Natural killer cell treated with Interleukin-12 subunit alpha and Interleukin-12 subunit beta and Interleukin-15 and Interleukin-18, amount 100 ng/mL, for 72 hours (primary cell): ENCODE results near the gene TMEM242. TPM values are rescaled to one million over a fixed set of nuclear protein-coding genes. Genes with fewer than 3 reads are reported as not detected.

Source experiments
- ATAC-seq, 2 donors: fragments of 150-1000 bp; cut with Tn5 transposase in 1 of 2; sonication (Bioruptor Pico), chemical (Tn5 transposase) in 1 of 2; 2 replicates each; pipeline ENCODE4 v1.10.0; 2021
- DNase-seq: peaks from one replicate; pipeline ENCODE4 v3.0.0; 2022; ENCODE audit warnings: low spot score
- H3K27ac Mint-ChIP-seq, 2 donors: 1 replicate in 1 of 2; 2 replicates in 1 of 2; pipeline ENCODE4 v1.8.0; 2022; ENCODE audit warnings: mixed read lengths in 2 of 2, mild to moderate bottlenecking in 1 of 2, moderate library complexity in 1 of 2
- H3K27me3 Mint-ChIP-seq, 2 donors: 1 replicate in 1 of 2; 2 replicates in 1 of 2; pipeline ENCODE4 v1.8.0; 2022; ENCODE audit warnings: mixed read lengths in 2 of 2
- H3K36me3 Mint-ChIP-seq: one replicate; pipeline ENCODE4 v1.8.0; 2022; ENCODE audit warnings: mixed read lengths
- H3K4me1 Mint-ChIP-seq, 2 donors: 1 replicate in 1 of 2; 2 replicates in 1 of 2; pipeline ENCODE4 v1.8.0; 2022; ENCODE audit warnings: low read depth in 2 of 2, mixed read lengths in 2 of 2, mild to moderate bottlenecking in 1 of 2
- H3K4me3 Mint-ChIP-seq: one replicate; pipeline ENCODE4 v1.8.0; 2022; ENCODE audit warnings: mixed read lengths
- H3K9me3 Mint-ChIP-seq: 2 replicates; pipeline ENCODE4 v1.8.0; 2022; ENCODE audit warnings: mixed read lengths
- total RNA-seq, 2 donors: library from RNA; stranded (reverse); gene quantifications; one replicate each; pipeline ENCODE4 v1.2.3, GENCODE V29; 2022

Gene TMEM242
- total RNA-seq, 2 donors from 2014 or later, result 9.6 to 10.8 TPM

- DNase-seq (peak; percentile 58), ATAC-seq (no peak)
- H3K27me3 Mint-ChIP-seq, result peaks cover 0 to 7% of the 10 kb centered on the region in 2 donors
- H3K9me3 Mint-ChIP-seq, result no peaks in the 10 kb centered on the region
- no peak overlapping the region for H3K4me3 Mint-ChIP-seq
- no peaks in the 10 kb centered on the region for H3K36me3 Mint-ChIP-seq
- no peaks in the 10 kb centered on the region for H3K4me1 Mint-ChIP-seq
- no peak overlapping the region for H3K27ac Mint-ChIP-seq
These were observed 45.1 kb downstream of the TMEM242 start for GRCh38 chr6:157278171-157278570.

DNA sequence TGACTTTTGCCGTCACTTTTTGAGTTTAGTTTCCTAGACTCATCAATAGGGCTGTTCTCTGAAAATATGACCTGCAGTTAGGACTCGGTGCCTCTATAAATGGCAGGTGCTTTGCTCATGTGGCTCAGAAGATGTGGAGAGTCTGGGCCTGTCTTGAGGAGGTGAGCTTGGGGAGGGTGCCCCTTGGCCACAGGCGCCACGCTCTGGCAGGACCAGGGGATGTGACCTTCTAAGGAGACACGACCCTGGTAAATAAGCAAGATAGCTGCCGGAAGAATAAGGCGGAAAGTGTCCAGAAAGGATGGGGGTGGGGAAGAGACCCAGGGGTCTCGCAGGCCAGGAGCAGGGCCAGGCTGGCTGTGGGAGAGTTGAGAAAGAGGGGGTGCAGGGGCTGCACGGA is 46.6 kb downstream of the TMEM242 start:
- no peaks in the 10 kb centered on the region for H3K9me3 Mint-ChIP-seq
- ATAC-seq, result no peak
- DNase-seq, result no peak
- no peak overlapping the region for H3K4me3 Mint-ChIP-seq
- no peak overlapping the region for H3K27ac Mint-ChIP-seq
- H3K27me3 Mint-ChIP-seq, result peaks cover 0 to 7% of the 10 kb centered on the region in 2 donors
- no peaks in the 10 kb centered on the region for H3K4me1 Mint-ChIP-seq
- H3K36me3 Mint-ChIP-seq, result no peaks in the 10 kb centered on the region

- ATAC-seq (no peak), DNase-seq (no peak)
- Mint-ChIP-seq H3K27ac (no peak overlapping the region), H3K36me3 (no peaks in the 10 kb centered on the region), H3K4me1 (no peaks in the 10 kb centered on the region), H3K9me3 (no peaks in the 10 kb centered on the region), H3K27me3 (peaks cover 0 to 7% of the 10 kb centered on the region in 2 donors), H3K4me3 (no peak overlapping the region)
These were observed 47.2 kb downstream of the TMEM242 start for GRCh38 chr6:157276134-157276532.

GRCh38 chr6:157274471-157275226 is 48.7 kb downstream of the TMEM242 start:
- H3K27me3 Mint-ChIP-seq, result peaks cover 0 to 7% of the 10 kb centered on the region in 2 donors
- H3K36me3 Mint-ChIP-seq, result peaks cover 12% of the 10 kb centered on the region
- peaks cover 9 to 11% of the 10 kb centered on the region in 2 donors for H3K4me1 Mint-ChIP-seq
- ATAC-seq (peak; percentile 95 to 96), DNase-seq (peak; percentile 90)
- peak overlapping the region; percentile 89 for H3K4me3 Mint-ChIP-seq
- H3K9me3 Mint-ChIP-seq, result peaks cover 9% of the 10 kb centered on the region
- H3K27ac Mint-ChIP-seq, result peak overlapping the region; percentile 73 to 78

GRCh38 chr6:157273756-157274470 is 49.4 kb downstream of the TMEM242 start:
- H3K9me3 Mint-ChIP-seq, result peaks cover 9% of the 10 kb centered on the region
- H3K4me3 Mint-ChIP-seq, result peak overlapping the region; percentile 89
- peaks cover 9 to 11% of the 10 kb centered on the region in 2 donors for H3K4me1 Mint-ChIP-seq
- DNase-seq (peak; percentile 64), ATAC-seq (peak; percentile 44 to 56)
- peaks cover 0 to 2% of the 10 kb centered on the region in 2 donors for H3K27me3 Mint-ChIP-seq
- H3K27ac Mint-ChIP-seq, result peak overlapping the region; percentile 73 to 78
- H3K36me3 Mint-ChIP-seq, result peaks cover 12% of the 10 kb centered on the region

DNA sequence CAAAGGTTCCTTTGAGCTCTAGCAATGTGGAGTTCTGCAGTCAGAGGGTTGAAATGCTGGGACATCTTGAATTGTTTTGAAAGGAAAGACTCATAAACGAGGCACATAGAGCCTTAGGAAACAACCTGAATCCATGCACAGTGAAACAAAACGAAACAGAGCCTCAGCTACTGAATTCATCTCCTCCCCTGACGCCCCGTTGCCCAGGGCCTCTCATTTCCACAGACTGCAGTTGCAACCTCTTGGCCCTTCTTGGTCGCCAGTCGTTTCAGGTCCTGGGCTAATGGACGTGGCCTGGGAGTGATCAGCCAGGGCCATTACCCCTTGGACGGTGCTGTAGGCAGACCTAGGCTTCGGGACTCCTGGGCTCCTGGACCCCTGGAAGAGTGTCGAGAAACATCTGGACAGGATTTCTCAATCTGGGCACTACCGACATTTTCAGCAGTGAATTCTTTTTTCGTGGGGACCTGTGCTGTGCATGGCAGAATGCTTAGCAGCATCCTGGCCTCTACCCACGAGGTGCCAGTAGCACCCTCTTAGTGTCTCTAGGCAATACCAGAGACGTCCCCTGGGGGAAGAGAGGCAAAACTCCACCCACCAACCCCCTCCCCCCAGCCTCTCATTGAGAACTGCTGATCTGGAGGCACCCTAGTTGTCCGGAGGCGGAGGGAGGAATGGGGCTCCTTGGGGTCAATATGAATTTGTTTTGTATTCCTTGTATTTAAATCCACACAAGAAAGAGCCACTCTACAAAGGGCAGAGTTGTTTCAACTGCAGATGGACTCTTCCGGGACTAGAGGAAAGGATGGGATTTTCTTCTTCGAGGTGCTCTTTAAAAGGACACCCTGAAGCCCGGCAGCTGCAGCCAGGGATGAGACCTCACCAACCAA is 50.2 kb downstream of the TMEM242 start:
- Mint-ChIP-seq H3K4me3 (no peak overlapping the region), H3K9me3 (peaks cover 9% of the 10 kb centered on the region), H3K36me3 (peaks cover 12% of the 10 kb centered on the region), H3K27me3 (peaks cover 0 to 2% of the 10 kb centered on the region in 2 donors), H3K27ac (peak overlapping the region in 1 of 2 donors; percentile 73), H3K4me1 (peaks cover 9 to 11% of the 10 kb centered on the region in 2 donors)
- ATAC-seq (no peak), DNase-seq (peak; percentile 45)

DNA sequence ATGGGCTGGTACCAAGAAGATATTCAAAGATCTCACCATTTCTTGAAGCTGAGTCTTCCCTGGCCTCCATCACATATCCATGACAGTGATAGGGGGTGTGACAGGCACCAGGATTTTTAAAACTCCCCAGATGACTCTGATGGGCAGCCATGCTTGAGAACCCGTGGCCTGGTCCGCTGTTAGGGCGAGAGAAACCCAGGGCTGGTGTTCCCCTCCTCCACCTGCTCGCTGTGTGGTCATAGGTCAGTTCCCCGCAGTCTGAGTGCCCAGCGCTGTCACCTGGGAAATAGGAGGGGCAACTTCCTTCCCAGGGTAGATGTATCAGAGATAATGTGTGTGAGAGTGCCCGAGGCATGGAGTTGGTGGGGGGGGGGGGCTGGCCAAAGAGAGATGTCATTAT is 50.9 kb downstream of the TMEM242 start:
- Mint-ChIP-seq H3K27me3 (peaks cover 0 to 2% of the 10 kb centered on the region in 2 donors), H3K27ac (no peak overlapping the region), H3K9me3 (peaks cover 9% of the 10 kb centered on the region), H3K4me1 (peaks cover 9 to 11% of the 10 kb centered on the region in 2 donors), H3K36me3 (peaks cover 12% of the 10 kb centered on the region), H3K4me3 (no peak overlapping the region)
- DNase-seq (no peak), ATAC-seq (no peak)

GRCh38 chr6:157271911-157272310 is 51.4 kb downstream of the TMEM242 start:
- DNase-seq, result no peak
- Mint-ChIP-seq H3K4me1 (peaks cover 9 to 11% of the 10 kb centered on the region in 2 donors), H3K27ac (no peak overlapping the region)

DNA sequence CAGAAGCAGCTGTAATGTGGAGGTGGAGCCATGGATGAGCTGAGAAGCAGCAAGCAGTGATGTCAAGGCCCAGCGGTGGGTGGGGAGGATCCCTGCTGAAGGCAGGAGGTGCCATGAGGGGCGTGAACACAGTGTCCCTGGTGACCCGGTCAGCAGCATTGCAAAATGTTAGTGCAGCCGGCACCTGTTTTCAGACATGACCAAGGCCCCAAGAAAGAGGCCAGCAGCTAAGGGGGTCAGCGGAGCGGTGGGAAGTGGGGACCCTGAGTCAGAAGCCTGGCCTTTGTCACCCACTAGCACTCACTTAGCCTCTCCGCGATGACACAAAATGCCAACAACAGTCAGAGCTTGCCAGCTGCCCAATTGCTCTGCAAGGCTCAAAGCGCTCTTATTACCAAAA is 51.9 kb downstream of the TMEM242 start:
- peaks cover 0 to under 1% of the 10 kb centered on the region in 2 donors for H3K27me3 Mint-ChIP-seq
- peak; percentile 53 for DNase-seq
- no peak overlapping the region for H3K27ac Mint-ChIP-seq
- H3K9me3 Mint-ChIP-seq, result peaks cover 9% of the 10 kb centered on the region
- no peak for ATAC-seq
- peaks cover 9 to 11% of the 10 kb centered on the region in 2 donors for H3K4me1 Mint-ChIP-seq
- H3K4me3 Mint-ChIP-seq, result no peak overlapping the region
- H3K36me3 Mint-ChIP-seq, result peaks cover 12% of the 10 kb centered on the region

More at GRCh38 chr6:157271911-157272310, 51.4 kb downstream of the TMEM242 start:
- Mint-ChIP-seq H3K27me3 (no peaks in the 10 kb centered on the region), H3K4me3 (no peak overlapping the region), H3K36me3 (peaks cover 12% of the 10 kb centered on the region), H3K9me3 (peaks cover 9% of the 10 kb centered on the region)
- ATAC-seq, result no peak

GRCh38 chr6:157270916-157271315 is 52.4 kb downstream of the TMEM242 start:
- H3K36me3 Mint-ChIP-seq, result peaks cover 12% of the 10 kb centered on the region
- H3K27ac Mint-ChIP-seq, result peak overlapping the region in 1 of 2 donors; percentile 44
- DNase-seq (no peak), ATAC-seq (no peak)
- H3K27me3 Mint-ChIP-seq, result peaks cover 0 to 6% of the 10 kb centered on the region in 2 donors
- peaks cover 9 to 11% of the 10 kb centered on the region in 2 donors for H3K4me1 Mint-ChIP-seq
- peaks cover 9% of the 10 kb centered on the region for H3K9me3 Mint-ChIP-seq
- H3K4me3 Mint-ChIP-seq, result no peak overlapping the region

GRCh38 chr6:157270308-157270707 is 53.0 kb downstream of the TMEM242 start:
- peaks cover 12% of the 10 kb centered on the region for H3K36me3 Mint-ChIP-seq
- H3K4me1 Mint-ChIP-seq, result peaks cover 9 to 11% of the 10 kb centered on the region in 2 donors
- H3K27ac Mint-ChIP-seq, result peak overlapping the region in 1 of 2 donors; percentile 44
- peaks cover 9% of the 10 kb centered on the region for H3K9me3 Mint-ChIP-seq
- ATAC-seq, result no peak
- H3K4me3 Mint-ChIP-seq, result peak overlapping the region; percentile 9
- no peak for DNase-seq
- H3K27me3 Mint-ChIP-seq, result peaks cover 0 to 11% of the 10 kb centered on the region in 2 donors

DNA sequence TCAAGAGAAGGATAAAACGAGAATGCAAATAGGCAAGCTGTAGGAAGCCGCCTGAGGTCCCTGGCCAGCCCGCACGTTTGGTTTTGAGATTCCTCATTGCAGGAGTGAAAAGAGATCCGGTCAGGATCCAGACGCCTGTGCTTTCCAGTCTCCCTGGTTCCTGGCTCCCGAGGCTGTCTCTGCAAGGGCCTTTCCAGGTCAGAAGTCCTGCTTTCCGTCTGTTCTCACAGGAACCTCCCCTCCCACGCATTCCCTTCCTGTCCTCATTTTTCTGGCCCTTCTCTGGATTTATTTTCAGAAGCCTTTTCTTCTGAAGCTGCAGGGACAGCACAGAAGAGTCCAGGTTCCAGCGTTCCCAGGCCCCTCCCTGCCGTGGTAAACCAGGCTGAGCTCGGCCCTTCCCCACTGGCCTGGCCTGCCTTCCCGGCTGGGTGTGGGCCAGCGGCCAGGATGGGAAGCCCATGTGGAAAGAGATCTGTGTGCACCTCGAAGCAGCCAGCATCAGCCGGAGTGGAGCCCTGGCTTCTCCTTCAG is 54.0 kb downstream of the TMEM242 start:
- DNase-seq (no peak), ATAC-seq (no peak)
- peaks cover 9 to 11% of the 10 kb centered on the region in 2 donors for H3K4me1 Mint-ChIP-seq
- H3K9me3 Mint-ChIP-seq, result peaks cover 9% of the 10 kb centered on the region
- H3K27ac Mint-ChIP-seq, result peak overlapping the region in 1 of 2 donors; percentile 44
- peaks cover 12% of the 10 kb centered on the region for H3K36me3 Mint-ChIP-seq
- no peak overlapping the region for H3K4me3 Mint-ChIP-seq
- peaks cover 0 to 11% of the 10 kb centered on the region in 2 donors for H3K27me3 Mint-ChIP-seq

- ATAC-seq, result no peak
- Mint-ChIP-seq H3K4me3 (no peak overlapping the region), H3K9me3 (peaks cover 9% of the 10 kb centered on the region), H3K27me3 (peaks cover 0 to 11% of the 10 kb centered on the region in 2 donors), H3K27ac (no peak overlapping the region), H3K36me3 (peaks cover 12% of the 10 kb centered on the region), H3K4me1 (peaks cover 9 to 11% of the 10 kb centered on the region in 2 donors)
- no peak for DNase-seq
These were observed 54.5 kb downstream of the TMEM242 start for GRCh38 chr6:157268835-157269234.
